ENCODE results near the gene EDNRA.

EDNRA gene

DNA sequence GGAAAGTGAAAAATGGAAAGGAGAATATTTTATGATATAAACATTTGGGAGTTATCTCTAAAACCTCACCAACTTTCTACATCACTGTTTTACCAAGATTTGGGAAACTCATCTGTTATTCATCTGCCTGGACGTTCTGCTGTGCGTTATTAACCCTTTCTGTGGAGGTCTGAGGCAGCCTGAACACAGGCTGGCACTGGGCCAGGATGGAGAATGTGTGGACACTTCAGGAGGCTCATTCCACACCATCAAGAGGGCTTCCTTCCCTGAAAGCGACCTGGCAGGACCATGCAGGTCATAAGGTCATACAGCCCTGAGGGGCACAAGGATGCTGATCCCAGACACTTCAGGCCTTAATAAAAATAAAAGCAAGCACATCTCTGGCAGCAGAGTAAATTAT, 105.1 kb downstream of the EDNRA start:
- in situ Hi-C loops (cut with HindIII; ENCODE audit: low sequenced_read_pairs): no loop called here

DNA sequence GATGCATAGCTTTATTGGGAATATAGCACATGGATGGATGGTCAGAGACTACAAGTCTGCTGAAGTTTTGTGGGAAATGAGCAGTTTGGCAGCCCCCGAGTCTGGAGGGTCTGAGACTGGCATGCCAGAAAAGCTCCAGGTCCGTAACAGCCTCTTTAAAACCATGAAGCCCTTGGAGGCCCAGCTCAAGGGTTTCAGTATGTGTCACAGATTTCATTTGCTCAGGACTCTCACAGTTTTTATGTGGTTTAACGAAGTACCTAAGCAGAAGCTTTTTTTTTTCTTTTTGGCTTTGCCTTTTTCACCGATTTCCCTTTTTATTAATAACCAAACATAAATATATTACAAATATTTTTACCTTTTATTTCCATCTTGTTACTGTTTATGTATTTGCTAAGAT, 105.7 kb downstream of the EDNRA start:
- in situ Hi-C loops (cut with HindIII; ENCODE audit: low sequenced_read_pairs): no loop called here

DNA sequence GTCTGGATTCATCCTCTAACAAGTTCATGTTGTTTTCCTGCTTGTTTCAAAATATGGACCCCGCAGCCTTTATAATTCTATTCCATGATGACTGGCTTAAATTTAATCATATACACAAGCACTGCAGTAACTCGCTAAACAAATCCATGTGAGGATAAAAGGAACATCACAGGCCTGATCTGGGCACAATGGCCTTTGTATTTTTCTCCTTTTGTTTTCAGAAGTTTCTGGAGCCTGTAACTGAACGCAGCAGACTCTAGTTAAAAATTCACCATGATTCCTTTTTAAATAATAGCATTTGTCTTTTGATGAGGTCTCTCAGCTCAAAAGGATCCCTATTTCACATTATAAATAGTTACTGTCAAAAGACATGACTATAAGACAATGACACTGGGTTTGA, 106.1 kb downstream of the EDNRA start:
- in situ Hi-C loops (cut with HindIII; ENCODE audit: low sequenced_read_pairs): no loop called here

- in situ Hi-C loops (cut with HindIII; ENCODE audit: low sequenced_read_pairs): no loop called here
Measured at GRCh38 chr4:147589586-147589985, 108.7 kb downstream of the EDNRA start.

- in situ Hi-C loops (cut with HindIII; ENCODE audit: low sequenced_read_pairs): no loop called here
Measured at GRCh38 chr4:147590249-147590920, 109.5 kb downstream of the EDNRA start.

- in situ Hi-C loops (cut with HindIII; ENCODE audit: low sequenced_read_pairs): no loop called here
Measured at GRCh38 chr4:147591106-147591505, 110.2 kb downstream of the EDNRA start.

GRCh38 chr4:147594107-147594506, 113.2 kb downstream of the EDNRA start:
- in situ Hi-C loops (cut with HindIII; ENCODE audit: low sequenced_read_pairs): no loop called here
